Measurements from ENCODE around the gene MFSD2A. TPM values are rescaled to one million over a fixed set of nuclear protein-coding genes. Genes with fewer than 3 reads are reported as not detected.
"Not testable (repeated sequence)": the region's sequence is repeated elsewhere in the genome, so short reads cannot be mapped to it uniquely, and the experiment has no call there.

Gene MFSD2A
- total RNA-seq, 1 donor from 2014 or later = 0.90 TPM

DNA sequence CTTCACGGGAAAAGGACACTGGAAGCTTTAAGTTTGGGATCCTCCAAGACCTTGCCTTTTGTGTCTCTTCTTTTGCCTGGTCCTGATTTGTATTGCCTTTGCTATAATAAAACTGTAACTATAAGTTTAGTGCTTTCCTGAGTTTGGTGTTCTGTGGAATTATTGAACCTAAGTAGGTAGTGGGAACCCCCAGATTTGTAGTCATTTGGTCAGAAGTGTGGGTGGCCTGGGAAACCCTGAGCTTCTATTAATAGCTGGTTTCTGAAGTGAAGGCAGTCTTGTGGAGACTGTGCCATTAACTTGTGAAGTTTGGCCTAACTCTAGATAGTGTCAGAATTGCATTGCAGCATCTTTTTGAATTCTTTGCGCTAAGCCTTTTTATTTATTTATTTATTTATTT is 46.4 kb upstream of the MFSD2A start:
- TF ChIP-seq, protein P1, sequence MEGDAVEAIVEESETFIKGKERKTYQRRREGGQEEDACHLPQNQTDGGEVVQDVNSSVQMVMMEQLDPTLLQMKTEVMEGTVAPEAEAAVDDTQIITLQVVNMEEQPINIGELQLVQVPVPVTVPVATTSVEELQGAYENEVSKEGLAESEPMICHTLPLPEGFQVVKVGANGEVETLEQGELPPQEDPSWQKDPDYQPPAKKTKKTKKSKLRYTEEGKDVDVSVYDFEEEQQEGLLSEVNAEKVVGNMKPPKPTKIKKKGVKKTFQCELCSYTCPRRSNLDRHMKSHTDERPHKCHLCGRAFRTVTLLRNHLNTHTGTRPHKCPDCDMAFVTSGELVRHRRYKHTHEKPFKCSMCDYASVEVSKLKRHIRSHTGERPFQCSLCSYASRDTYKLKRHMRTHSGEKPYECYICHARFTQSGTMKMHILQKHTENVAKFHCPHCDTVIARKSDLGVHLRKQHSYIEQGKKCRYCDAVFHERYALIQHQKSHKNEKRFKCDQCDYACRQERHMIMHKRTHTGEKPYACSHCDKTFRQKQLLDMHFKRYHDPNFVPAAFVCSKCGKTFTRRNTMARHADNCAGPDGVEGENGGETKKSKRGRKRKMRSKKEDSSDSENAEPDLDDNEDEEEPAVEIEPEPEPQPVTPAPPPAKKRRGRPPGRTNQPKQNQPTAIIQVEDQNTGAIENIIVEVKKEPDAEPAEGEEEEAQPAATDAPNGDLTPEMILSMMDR (IDR thresholded peaks at IDR 0.05) = no peak
- TF ChIP-seq EZH2phosphoT487 (IDR thresholded peaks at IDR 0.05) = no peak
- TF ChIP-seq EZH2 (IDR thresholded peaks at IDR 0.05) = no peak
- H3K27me3 Mint-ChIP-seq (ENCODE audit: insufficient read depth, low read depth) = peaks cover 2% of the 10 kb centered on the region
- H4K20me1 ChIP-seq (ENCODE audit: low read depth) = no peaks in the 10 kb centered on the region

DNA sequence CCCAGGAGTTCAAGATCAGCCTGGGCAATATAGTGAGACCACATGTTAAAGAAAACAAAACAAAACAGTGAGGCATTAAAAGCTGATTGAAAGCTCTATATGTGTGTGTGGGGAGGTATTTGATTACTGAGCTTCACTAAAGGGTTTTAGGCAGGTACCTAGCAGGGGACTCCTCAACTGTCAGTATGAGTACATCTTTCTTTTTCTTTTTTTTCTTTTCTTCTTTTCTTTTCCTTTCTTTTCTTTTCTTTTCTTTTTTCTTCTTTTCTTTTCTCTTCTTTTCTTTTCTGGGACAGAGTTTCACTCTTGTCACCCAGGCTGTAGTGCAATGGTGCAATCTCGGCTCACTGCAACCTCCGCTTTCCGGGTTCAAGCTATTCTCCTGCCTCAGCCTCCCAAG is 44.7 kb upstream of the MFSD2A start:
- Mint-ChIP-seq H3K4me3 (no peak overlapping the region), H3K27me3 (ENCODE audit: insufficient read depth, low read depth) (peaks cover 2% of the 10 kb centered on the region), H3K9me3 (peaks cover 19% of the 10 kb centered on the region), H3K27ac (no peak overlapping the region), H3K4me1 (no peaks in the 10 kb centered on the region), H3K36me3 (no peaks in the 10 kb centered on the region)
- Histone ChIP-seq H3K27ac (no peak overlapping the region), H3K9ac (no peak overlapping the region), H3K36me3 (no peaks in the 10 kb centered on the region), H3K27me3 (no peaks in the 10 kb centered on the region), H4K20me1 (ENCODE audit: low read depth) (no peaks in the 10 kb centered on the region), H3F3A (ENCODE audit: low read depth) (no peaks in the 10 kb centered on the region), H3K9me3 (ENCODE audit: low read depth) (no peaks in the 10 kb centered on the region), H2AFZ (replicated peaks) (no peak overlapping the region), H3K4me1 (no peaks in the 10 kb centered on the region), H3K4me2 (no peak overlapping the region), H3K79me2 (ENCODE audit: low read depth) (no peaks in the 10 kb centered on the region), H3K4me3 (no peak overlapping the region)
- TF ChIP-seq, protein P1 (IDR thresholded peaks at IDR 0.05) = no peak
- TF ChIP-seq EZH2 (IDR thresholded peaks at IDR 0.05) (no peak), EZH2phosphoT487 (IDR thresholded peaks at IDR 0.05) (no peak)
- no peak for DNase-seq (ENCODE audit: low spot score)

More for the DNA sequence above, 46.4 kb upstream of the MFSD2A start:
- Histone ChIP-seq H3K36me3 (no peaks in the 10 kb centered on the region), H3K27ac (no peak overlapping the region), H3K9ac (no peak overlapping the region), H3K9me3 (ENCODE audit: low read depth) (no peaks in the 10 kb centered on the region), H3K79me2 (ENCODE audit: low read depth) (no peaks in the 10 kb centered on the region), H2AFZ (replicated peaks) (no peak overlapping the region), H3K4me1 (no peaks in the 10 kb centered on the region), H3K4me3 (no peak overlapping the region), H3K27me3 (peaks cover 10% of the 10 kb centered on the region), H3F3A (ENCODE audit: low read depth) (no peaks in the 10 kb centered on the region), H3K4me2 (no peak overlapping the region)
- Mint-ChIP-seq H3K4me1 (no peaks in the 10 kb centered on the region), H3K4me3 (no peak overlapping the region), H3K36me3 (no peaks in the 10 kb centered on the region), H3K27ac (no peak overlapping the region), H3K9me3 (peaks cover 19% of the 10 kb centered on the region)
- no peak for DNase-seq (ENCODE audit: low spot score)

DNA sequence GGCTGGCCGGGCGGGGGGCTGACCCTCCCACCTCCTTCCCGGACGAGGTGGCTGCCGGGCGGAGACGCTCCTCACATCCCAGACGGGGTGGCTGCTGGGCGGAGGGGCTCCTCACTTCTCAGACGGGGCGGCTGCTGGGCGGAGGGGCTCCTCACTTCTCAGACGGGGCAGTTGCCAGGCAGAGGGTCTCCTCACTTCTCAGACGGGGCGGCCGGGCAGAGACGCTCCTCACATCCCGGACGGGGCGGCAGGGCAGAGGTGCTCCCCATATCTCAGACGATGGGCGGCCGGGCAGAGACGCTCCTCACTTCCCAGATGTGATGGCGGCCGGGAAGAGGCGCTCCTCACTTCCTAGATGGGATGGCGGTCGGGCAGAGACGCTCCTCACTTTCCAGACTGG is 41.8 kb upstream of the MFSD2A start:
- not testable (repeated sequence) for H3K27ac Mint-ChIP-seq; H3K9ac ChIP-seq; DNase-seq (ENCODE audit: low spot score); H3K4me1 ChIP-seq; H3K4me3 ChIP-seq; H3K4me2 ChIP-seq; H3K4me3 Mint-ChIP-seq; H3K36me3 Mint-ChIP-seq; H3K27me3 ChIP-seq; H3F3A ChIP-seq (ENCODE audit: low read depth); H3K9me3 ChIP-seq (ENCODE audit: low read depth); H2AFZ ChIP-seq (replicated peaks); H3K27ac ChIP-seq; H3K4me1 Mint-ChIP-seq; H4K20me1 ChIP-seq (ENCODE audit: low read depth); H3K36me3 ChIP-seq; H3K79me2 ChIP-seq (ENCODE audit: low read depth)
- Mint-ChIP-seq H3K27me3 (ENCODE audit: insufficient read depth, low read depth) (peaks cover 12% of the 10 kb centered on the region), H3K9me3 (peaks cover 18% of the 10 kb centered on the region)

DNA sequence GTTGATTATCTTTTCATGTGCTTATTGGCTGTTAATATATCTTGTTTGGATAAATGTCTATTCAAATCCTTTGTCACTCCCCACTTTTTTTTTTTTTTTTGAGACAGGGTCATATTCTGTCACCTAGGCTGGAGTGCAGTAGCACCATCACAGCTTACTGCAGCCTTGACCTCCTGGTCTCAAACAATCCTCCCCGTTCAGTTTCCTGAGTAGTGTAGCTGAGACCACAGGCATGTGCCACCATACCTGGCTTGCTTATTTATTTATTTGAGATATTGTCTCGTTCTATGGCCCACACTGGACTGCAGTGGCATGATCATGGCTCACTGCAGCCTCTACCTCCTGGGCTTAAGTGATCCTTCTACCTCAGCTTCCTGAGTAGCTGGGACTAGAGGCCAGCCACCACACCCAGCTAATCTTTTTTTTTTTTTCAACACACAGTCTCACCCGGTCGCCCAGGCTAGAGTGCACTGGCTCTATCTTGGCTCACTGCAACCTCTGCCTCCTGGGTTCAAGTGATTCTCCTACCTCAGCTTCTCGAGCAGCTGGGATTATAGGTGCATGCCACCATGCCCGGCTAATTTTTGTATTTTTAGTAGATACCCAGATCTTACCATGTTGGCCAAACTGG is 39.3 kb upstream of the MFSD2A start:
- H3K4me1 ChIP-seq = no peaks in the 10 kb centered on the region
- no peaks in the 10 kb centered on the region for H3K79me2 ChIP-seq (ENCODE audit: low read depth)
- no peak overlapping the region for H3K27ac Mint-ChIP-seq
- H3K27me3 ChIP-seq = peaks cover 11% of the 10 kb centered on the region
- no peaks in the 10 kb centered on the region for H3K9me3 ChIP-seq (ENCODE audit: low read depth)
- no peaks in the 10 kb centered on the region for H4K20me1 ChIP-seq (ENCODE audit: low read depth)
- H3K4me2 ChIP-seq = no peak overlapping the region
- no peaks in the 10 kb centered on the region for H3K36me3 ChIP-seq
- no peak overlapping the region for H3K27ac ChIP-seq
- no peak overlapping the region for H3K4me3 Mint-ChIP-seq
- peaks cover 3% of the 10 kb centered on the region for H3K9me3 Mint-ChIP-seq
- H3K36me3 Mint-ChIP-seq = no peaks in the 10 kb centered on the region
- no peak overlapping the region for H2AFZ ChIP-seq (replicated peaks)
- no peak overlapping the region for H3K4me3 ChIP-seq
- no peak for TF ChIP-seq EZH2 (IDR thresholded peaks at IDR 0.05)
- TF ChIP-seq, protein P1 (IDR thresholded peaks at IDR 0.05) = no peak
- no peak for TF ChIP-seq EZH2phosphoT487 (IDR thresholded peaks at IDR 0.05)
- DNase-seq (ENCODE audit: low spot score) = no peak
- H3K4me1 Mint-ChIP-seq = peaks cover 4% of the 10 kb centered on the region
- no peak overlapping the region for H3K9ac ChIP-seq
- H3F3A ChIP-seq (ENCODE audit: low read depth) = no peaks in the 10 kb centered on the region
- peaks cover 14% of the 10 kb centered on the region for H3K27me3 Mint-ChIP-seq (ENCODE audit: insufficient read depth, low read depth)
